NCI-H1417 (cell line): ENCODE data around the gene ACTR1B.
"Not testable (repeated sequence)": the region's sequence is repeated elsewhere in the genome, so short reads cannot be mapped to it uniquely, and the experiment has no call there.

Experiments used
- DNase-seq, 3 experiments: peaks; one replicate each; lab custom pipeline; 2025; lab: John Stamatoyannopoulos, UW

The ACTR1B gene

GRCh38 chr2:97658691-97659157 lies 5.1 kb downstream of the ACTR1B start:
- DNase-seq, result no peak

GRCh38 chr2:97657986-97658690 lies 5.7 kb downstream of the ACTR1B start:
- DNase-seq, result no peak

GRCh38 chr2:97656905-97657587 lies 6.8 kb downstream of the ACTR1B start:
- no peak for DNase-seq

- no peak for DNase-seq
These were observed 7.6 kb downstream of the ACTR1B start for GRCh38 chr2:97656129-97656755.

- DNase-seq, result no peak
These were observed 9.1 kb downstream of the ACTR1B start for GRCh38 chr2:97654791-97655190.

- DNase-seq, result no peak
These were observed 9.5 kb downstream of the ACTR1B start for GRCh38 chr2:97654309-97654708.

GRCh38 chr2:97653874-97654273 lies 10.0 kb downstream of the ACTR1B start:
- DNase-seq, result no peak

GRCh38 chr2:97653473-97653872 lies 10.4 kb downstream of the ACTR1B start:
- DNase-seq, result no peak

GRCh38 chr2:97651114-97651513 lies 12.7 kb downstream of the ACTR1B start:
- no peak for DNase-seq

- no peak for DNase-seq
These were observed 16.9 kb downstream of the ACTR1B start for GRCh38 chr2:97646977-97647376.

- peak; percentile 97 to 99 (median 98) for DNase-seq
These were observed 17.9 kb downstream of the ACTR1B start, which contains the start of gene COX5B for GRCh38 chr2:97645695-97646629. TSS of gene COX5B (plus strand) at chr2:97646062. CDS start at chr2:97646087, 25 bp downstream.

GRCh38 chr2:97645112-97645694 lies 18.6 kb downstream of the ACTR1B start:
- peak in 1 of 3 experiments; percentile 78 for DNase-seq

GRCh38 chr2:97644023-97644717 lies 19.7 kb downstream of the ACTR1B start:
- DNase-seq, result no peak

GRCh38 chr2:97626049-97626430 lies 37.8 kb downstream of the ACTR1B start:
- DNase-seq, result not testable (repeated sequence)

- DNase-seq, result not testable (repeated sequence)
These were observed 38.3 kb downstream of the ACTR1B start for GRCh38 chr2:97625354-97626048.

- DNase-seq, result not testable (repeated sequence)
These were observed 40.9 kb downstream of the ACTR1B start for GRCh38 chr2:97622976-97623375.

GRCh38 chr2:97620492-97620891 lies 43.4 kb downstream of the ACTR1B start:
- DNase-seq, result not testable (repeated sequence)

- DNase-seq, result not testable (repeated sequence)
These were observed 44.7 kb downstream of the ACTR1B start for GRCh38 chr2:97618939-97619827.

GRCh38 chr2:97617911-97618310 lies 45.9 kb downstream of the ACTR1B start:
- peak in 1 of 3 experiments; percentile 18 for DNase-seq
